Measurements from ENCODE around the gene ICAM3. TPM values are rescaled to one million over a fixed set of nuclear protein-coding genes. Genes with fewer than 3 reads are reported as not detected.

The ICAM3 gene
- polyA plus RNA-seq, 4 donors: 7.8 to 11.3 (median 8.9) TPM

- DNase-seq (ENCODE audit: low read depth in 4 of 4, low spot score in 3 of 4): no peak
These were observed 17.3 kb downstream of the ICAM3 start for GRCh38 chr19:10321874-10322835.

DNA sequence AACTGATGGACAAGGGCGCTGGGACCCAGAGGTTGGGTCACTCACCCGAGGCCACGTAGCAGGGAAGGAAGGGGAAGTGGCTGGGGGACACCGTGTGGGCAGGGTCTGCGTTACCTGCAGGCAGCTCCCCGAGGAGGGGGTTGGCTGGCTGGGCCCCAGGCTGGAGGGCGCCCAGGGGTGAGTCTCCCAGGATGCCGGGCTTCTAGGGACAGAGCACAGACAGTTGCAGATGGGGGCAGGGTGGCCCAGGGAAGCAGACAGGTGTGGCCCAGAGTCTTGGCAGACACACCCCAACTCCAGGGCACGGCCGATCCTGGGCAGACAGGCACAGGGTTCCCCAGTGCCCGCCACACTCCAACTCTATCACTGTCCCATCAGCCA, 18.0 kb downstream of the ICAM3 start:
- DNase-seq (ENCODE audit: low read depth in 4 of 4, low spot score in 3 of 4): no peak

GRCh38 chr19:10320602-10321416, 18.6 kb downstream of the ICAM3 start:
- no peak for DNase-seq (ENCODE audit: low read depth in 4 of 4, low spot score in 3 of 4)

DNA sequence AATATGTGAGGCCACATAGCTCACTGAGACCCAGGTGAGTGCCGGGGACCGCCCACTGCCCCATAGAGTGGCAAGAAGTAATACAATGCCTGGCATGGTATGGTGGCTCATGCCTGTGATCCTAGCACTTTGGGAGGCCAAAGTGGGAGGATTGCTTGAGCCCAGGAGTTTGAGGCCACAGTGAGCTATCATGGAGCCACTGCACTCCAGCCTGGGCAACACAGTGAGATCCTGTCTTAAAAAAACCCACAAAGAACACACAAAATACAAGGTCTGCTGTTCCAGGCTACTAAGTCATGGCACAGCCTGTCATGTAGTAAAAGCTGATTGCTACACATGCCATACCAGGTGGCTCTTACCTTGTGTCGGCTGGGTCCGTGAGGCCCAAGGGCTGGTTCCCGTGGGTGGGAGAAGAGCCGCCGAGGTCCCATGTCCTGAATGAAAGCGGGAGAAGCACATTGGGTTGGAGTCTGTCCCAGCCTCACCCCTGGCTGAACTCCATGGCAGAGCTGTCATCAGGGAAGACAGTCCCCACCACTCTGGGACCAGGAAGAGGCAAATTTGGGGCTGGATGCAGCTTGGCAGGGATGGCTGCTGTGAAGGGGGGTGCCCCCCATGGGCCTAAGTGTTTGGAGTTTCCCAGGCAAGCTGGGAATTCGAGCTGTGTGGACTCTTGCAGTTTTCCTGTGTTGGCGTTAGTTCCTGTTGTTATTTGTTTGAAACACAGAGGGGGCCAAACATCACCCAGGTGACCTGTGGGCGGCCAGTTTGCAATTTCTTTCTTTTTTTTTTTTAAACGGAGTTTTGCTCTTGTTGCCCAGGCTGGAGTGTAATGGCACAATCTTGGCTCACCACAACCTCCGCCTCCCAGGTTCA, 20.4 kb downstream of the ICAM3 start:
- no peak for DNase-seq (ENCODE audit: low read depth in 4 of 4, low spot score in 3 of 4)

DNA sequence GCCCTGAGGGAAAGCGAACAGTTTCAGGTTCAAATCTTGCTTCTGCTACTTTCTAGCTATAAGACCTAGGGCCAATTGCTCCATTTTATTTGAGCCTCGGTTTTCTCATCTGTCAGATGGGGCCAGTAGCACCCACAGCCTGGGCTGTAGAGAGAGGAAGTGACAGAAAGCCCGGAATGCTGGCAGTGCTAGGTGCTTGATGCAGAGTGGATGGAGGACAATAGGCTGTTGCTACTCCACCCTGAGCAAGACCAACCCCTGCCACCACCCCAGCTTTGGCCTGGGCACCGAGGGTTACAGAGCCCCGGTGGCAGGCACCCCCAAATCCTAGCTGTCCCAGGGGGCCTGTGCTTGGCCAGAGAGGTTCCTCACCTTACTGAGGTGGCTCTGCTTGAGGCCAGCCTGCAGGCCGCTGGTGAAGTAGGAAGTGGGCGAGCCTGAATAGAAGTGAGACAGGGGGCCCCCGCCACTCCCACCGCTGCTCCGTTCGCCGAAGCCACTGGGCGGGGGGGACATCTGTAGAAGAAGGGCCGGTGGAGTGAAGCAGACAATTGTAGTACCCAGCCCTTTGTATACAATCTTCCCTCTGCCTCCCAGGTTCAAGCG, 21.5 kb downstream of the ICAM3 start:
- DNase-seq (ENCODE audit: low read depth in 4 of 4, low spot score in 3 of 4): no peak

- DNase-seq (ENCODE audit: low read depth in 4 of 4, low spot score in 3 of 4): no peak
These were observed 22.2 kb downstream of the ICAM3 start for GRCh38 chr19:10317045-10317856.

DNA sequence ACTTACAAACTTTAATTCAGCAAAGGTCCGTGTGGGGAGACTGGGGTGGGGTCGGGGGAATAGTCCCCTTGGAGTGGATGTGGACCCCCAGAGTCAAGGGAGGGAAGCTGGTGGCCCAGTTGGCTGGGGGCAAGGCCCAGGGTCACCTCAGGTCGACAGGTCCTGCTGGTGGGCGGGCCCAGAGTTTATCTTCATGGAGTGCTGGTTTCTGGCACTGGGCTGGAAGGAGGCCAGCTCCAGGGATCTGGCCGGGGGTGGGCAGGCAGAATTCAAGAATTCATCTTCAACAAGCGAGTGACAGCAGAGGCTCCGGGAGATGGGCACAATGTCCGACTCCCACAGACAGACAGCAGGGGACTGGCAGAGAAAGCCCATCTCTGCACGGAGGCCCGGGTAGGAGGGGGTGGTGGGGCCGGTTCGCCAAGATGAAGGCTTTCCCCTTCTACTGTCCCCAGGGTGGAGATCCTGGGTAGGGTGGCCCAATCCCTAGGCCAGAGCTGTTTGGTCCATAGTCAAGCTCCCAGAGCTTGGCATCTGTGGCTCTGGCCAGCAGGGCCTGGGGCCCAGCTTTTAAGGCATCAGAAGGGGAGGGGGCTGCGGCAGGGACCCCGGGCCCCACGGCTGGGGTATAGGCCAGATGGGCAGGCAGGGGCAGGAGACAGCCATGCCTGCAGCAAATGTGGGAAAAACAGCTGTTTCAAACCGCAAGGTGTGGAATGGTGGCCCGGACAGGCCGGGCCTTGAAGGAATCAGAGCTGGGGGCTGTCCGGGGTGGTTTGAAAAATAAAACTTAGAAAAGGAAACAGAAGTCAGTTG, 23.0 kb downstream of the ICAM3 start:
- DNase-seq (ENCODE audit: low read depth in 4 of 4, low spot score in 3 of 4): no peak

DNA sequence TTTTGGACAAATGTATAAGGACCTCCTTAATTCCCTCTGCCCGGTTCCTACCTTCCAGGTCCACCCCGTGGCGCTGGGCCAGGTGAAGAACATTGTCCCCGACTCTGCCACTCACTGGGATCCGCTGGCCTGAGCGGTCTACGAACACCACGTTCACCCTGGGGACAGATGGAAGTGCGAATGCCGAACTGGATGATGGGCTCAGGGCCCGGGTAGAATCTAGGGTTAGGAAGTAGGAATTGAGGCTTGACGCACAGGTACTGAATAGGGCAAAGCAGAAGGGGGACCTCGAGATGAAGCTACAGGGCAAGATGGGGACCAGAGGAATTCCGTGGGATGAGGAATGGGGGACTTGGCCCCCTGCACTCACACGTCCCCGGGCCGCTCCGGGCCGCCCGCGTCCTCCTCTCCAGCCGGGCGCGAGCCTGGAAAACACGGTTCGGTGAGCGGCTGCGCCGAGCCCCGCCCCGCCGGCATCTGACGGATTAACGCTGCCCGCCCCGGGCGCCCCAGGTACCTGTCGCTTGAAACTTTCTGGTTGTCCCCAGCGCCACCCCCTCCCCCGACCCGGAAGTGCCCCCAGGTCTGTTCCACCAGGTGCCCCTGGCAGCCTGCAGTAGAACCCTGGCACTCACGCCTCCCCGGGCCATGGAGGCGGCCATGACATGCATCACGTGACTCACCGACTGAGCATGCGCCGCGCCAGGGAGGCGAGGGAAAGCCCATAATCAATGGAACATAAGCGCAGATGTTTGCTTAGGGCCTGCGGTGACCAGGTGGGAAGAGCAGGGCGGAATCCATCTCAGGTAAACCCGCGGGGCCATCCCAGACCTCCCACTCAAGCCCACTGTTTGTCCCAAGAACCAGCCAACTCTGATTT, 23.8 kb downstream of the ICAM3 start, which contains the start of gene FDX2:
Gene FDX2 (minus strand): TSS at position 681 of the 880 bp plus-strand sequence. CDS start 19 bp downstream, at position 662.
- peak in 1 of 4 donors; percentile 75 for DNase-seq (ENCODE audit: low read depth in 4 of 4, low spot score in 3 of 4)

- no peak for DNase-seq (ENCODE audit: low read depth in 4 of 4, low spot score in 3 of 4)
These were observed 30.0 kb downstream of the ICAM3 start, which contains the start of gene ZGLP1 for GRCh38 chr19:10309423-10309822. Gene ZGLP1, minus strand, starts transcription at chr19:10309815.

DNA sequence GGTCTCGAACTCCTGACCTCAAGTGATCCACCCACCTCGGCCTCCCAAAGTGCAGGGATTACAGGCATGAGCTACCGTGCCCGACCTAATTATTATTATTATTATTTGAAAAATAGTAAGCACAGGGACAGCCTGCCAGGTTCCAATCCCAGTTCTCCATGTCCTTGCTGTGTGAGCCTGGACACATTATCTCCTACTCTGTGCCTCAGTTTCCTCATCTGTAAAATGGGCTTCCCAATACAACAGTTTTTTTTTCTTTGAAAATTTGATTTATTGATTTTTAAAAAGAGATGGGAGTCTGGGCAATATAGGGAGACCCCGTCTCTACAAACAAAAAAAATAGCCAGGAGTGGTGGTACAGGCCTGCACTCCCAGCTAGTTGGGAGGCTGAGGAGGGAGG, 33.1 kb downstream of the ICAM3 start:
- no peak for DNase-seq (ENCODE audit: low read depth in 4 of 4, low spot score in 3 of 4)

DNA sequence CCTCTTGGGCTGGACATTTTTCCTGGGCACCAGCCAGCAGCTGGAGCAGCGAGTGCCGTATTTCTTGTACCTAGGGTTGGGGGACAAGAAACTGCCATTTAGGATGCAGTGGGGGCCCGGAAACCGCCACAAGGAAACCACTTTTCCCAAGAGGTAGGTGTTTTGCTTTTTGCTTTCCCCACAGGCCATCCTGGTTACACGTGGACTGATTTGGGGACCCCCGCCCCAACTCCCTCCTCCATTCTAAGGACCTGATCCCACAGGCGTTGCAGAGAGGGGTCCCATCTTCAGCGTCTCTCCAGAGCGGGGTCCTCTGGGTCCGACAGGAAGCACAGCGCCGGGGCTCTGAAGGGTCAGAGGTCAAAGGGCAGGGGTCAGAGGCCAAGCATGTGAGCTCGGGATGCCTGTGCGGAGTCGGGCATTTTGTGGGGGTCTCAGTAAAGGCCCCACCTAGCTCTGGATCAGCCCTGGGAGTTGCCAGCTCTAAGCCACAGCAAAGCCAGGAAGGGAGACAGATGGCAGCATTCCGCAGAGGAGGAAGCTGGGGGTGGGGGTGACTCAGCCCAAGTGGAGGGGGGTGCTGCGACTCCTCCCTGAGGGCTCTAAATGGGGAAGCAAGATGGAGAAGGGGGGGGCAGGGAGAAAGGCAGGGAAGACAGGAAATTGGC, 34.2 kb downstream of the ICAM3 start:
- DNase-seq (ENCODE audit: low read depth in 4 of 4, low spot score in 3 of 4): no peak

DNA sequence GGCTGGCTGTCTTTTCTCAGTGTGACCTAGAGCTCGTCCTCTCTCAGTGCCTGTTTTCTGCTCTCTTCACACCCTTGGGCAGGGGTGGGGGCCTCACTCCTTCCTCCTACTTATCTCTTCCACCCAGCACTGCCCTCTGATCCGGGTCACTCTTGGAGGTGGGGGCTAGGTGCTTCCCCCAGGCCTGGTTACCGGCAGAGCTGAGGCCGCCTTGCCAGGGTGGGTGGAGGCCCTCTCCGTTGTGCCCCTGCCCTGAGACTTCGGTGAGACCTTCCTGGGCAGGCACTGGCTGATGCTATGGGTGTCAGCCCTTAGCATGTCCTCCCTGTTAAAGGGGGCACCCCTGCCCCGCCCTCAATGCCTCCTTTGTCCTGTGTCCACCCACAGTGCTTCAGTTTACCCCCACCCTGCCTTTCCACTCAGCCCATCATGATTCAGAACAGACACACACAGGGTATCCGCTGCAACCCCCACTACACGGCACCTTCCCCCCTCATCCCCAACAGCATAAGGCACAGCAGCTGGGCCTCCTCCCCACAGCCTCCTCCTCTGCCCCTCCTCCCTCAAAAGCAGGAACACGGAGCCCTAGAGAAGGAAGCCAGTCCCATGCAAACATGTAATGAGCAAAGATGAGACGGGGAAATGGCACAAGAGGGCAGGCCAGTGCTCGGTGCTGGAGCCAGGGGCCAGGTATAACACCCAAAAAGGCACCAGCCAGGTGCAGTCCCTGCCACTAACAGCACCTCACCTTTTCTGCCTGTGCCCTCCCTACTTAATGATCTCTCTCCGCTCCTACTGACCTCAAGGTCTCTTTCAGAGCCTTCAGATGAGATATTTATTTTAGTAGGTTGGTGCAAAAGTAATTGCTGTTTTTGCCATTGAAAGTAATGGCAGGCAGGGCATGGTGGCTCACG, 39.6 kb downstream of the ICAM3 start:
- DNase-seq (ENCODE audit: low read depth in 4 of 4, low spot score in 3 of 4): no peak

- DNase-seq (ENCODE audit: low read depth in 4 of 4, low spot score in 3 of 4): no peak
These were observed 43.4 kb downstream of the ICAM3 start for GRCh38 chr19:10295847-10296591.

GRCh38 chr19:10295305-10295846, 44.0 kb downstream of the ICAM3 start:
- no peak for DNase-seq (ENCODE audit: low read depth in 4 of 4, low spot score in 3 of 4)

- no peak for DNase-seq (ENCODE audit: low read depth in 4 of 4, low spot score in 3 of 4)
These were observed 45.1 kb downstream of the ICAM3 start for GRCh38 chr19:10294368-10294697.
